Thyroid gland (tissue), 4 donors: Measurements from ENCODE around the gene KLF17. TPM values are rescaled to one million over a fixed set of nuclear protein-coding genes. Genes with fewer than 3 reads are reported as not detected.

Source experiments
- DNase-seq, 2 donors: peaks; one replicate each; pipeline ENCODE4 v3.0.0-alpha.2; 2019
- H3K27ac ChIP-seq, 3 donors: fragments of 200-600 bp; sonication (generic); 1 replicate in 2 of 3; 2 replicates in 1 of 3; pipeline ENCODE4 v1.5.1; 2016 to 2019; ENCODE audit warnings: mild to moderate bottlenecking in 1 of 3, moderate library complexity in 1 of 3
- H3K27me3 ChIP-seq: fragments of 200-600 bp; sonication (generic); one replicate; pipeline ENCODE4 v1.5.1; 2019
- H3K36me3 ChIP-seq, 2 donors: fragments of 200-600 bp; sonication (generic); one replicate each; pipeline ENCODE4 v1.5.1; 2016 to 2019
- H3K4me1 ChIP-seq, 2 donors: fragments of 200-600 bp; sonication (generic); one replicate each; pipeline ENCODE4 v1.5.1; 2017 to 2019
- H3K4me3 ChIP-seq, 3 donors: fragments of 200-600 bp; sonication (generic); replicated peaks in 1 of 3; 1 replicate in 2 of 3; 2 replicates in 1 of 3; pipeline ENCODE4 v1.5.1; 2016; ENCODE audit warnings: mild to moderate bottlenecking in 1 of 3
- H3K9me3 ChIP-seq: fragments of 200-600 bp; sonication (generic); one replicate; pipeline ENCODE4 v1.5.1; 2017
- POLR2A ChIP-seq, 2 donors: fragments of 450-650 bp; IDR thresholded peaks; one replicate each; pipeline ENCODE4 v1.6.1; 2017; ENCODE audit warnings: antibody characterized with exemption in 2 of 2, mild to moderate bottlenecking in 2 of 2, moderate library complexity in 1 of 2
- WGBS, 2 donors: methylation state at CpG; one replicate each; pipeline ENCODE4 v1.1.5; 2017; 5-methylcytosine and 5-hydroxymethylcytosine counted together
- intact Hi-C: fragments of 100-400 bp; cut with DNase I; formaldehyde crosslinking; loops from one replicate; pipeline ENCODE4 v1.15.1; 2023
- total RNA-seq, 4 donors: library from RNA; depleted of rRNA; stranded (reverse); fragments of >200 nt; gene quantifications; one replicate each; pipeline ENCODE4 v1.2.3, GENCODE V29; 2016
- TF ChIP-seq, protein P1 (sequence below), 6 experiments: fragments of 200-600 bp in 3 of 6; fragments of 450-650 bp in 3 of 6; sonication (generic) in 3 of 6; IDR thresholded peaks; one replicate each; pipeline ENCODE4 v1.5.1; 2016 to 2019; ENCODE audit warnings: antibody characterized with exemption in 6 of 6, mild to moderate bottlenecking in 2 of 6, inconsistent platforms in 1 of 6, moderate library complexity in 1 of 6

KLF17 gene
- total RNA-seq, 4 donors from 2014 or later = not detected

DNA sequence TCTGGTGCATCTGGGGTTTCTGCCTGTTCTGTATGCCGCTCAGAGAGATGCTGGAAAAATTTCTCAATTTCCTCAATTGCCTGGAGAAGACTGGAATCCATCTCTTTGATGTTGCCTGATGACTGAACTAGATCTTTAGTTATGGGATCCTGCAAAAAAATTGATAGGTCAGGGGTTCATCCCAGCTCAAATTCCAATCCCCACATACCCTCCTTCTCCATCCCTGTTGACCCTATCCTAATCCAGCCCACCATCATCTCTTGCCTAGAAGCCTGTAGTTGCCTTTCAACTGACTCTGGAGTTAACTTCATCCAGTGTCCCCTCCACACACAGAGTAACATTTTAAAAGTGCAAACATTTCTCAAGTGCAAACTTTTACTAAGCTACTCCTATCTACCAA, 22.9 kb downstream of the KLF17 start, which contains the start of gene KLF18:
TSS of gene KLF18 (minus strand) at position 101 of the 400 bp plus-strand sequence. CDS start at position 101, 0 bp downstream.
- no peak within 1 kb of the TSS for H3K4me3 ChIP-seq
- WGBS, 2 donors = 77 to 91% methylated on average over 1 of the region's 1 CpG
- no peaks in the 10 kb centered on the region for H3K36me3 ChIP-seq
- TF ChIP-seq, protein P1, sequence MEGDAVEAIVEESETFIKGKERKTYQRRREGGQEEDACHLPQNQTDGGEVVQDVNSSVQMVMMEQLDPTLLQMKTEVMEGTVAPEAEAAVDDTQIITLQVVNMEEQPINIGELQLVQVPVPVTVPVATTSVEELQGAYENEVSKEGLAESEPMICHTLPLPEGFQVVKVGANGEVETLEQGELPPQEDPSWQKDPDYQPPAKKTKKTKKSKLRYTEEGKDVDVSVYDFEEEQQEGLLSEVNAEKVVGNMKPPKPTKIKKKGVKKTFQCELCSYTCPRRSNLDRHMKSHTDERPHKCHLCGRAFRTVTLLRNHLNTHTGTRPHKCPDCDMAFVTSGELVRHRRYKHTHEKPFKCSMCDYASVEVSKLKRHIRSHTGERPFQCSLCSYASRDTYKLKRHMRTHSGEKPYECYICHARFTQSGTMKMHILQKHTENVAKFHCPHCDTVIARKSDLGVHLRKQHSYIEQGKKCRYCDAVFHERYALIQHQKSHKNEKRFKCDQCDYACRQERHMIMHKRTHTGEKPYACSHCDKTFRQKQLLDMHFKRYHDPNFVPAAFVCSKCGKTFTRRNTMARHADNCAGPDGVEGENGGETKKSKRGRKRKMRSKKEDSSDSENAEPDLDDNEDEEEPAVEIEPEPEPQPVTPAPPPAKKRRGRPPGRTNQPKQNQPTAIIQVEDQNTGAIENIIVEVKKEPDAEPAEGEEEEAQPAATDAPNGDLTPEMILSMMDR (IDR thresholded peaks at IDR 0.05) = no peak
- TF ChIP-seq POLR2A (IDR thresholded peaks at IDR 0.05) = no peak
- H3K4me1 ChIP-seq = no peaks in the 10 kb centered on the region
- intact Hi-C loops = no loop called here
- DNase-seq = no peak
- H3K9me3 ChIP-seq = no peaks in the 10 kb centered on the region
- no peaks in the 10 kb centered on the region for H3K27me3 ChIP-seq
- no peak within 1 kb of the TSS for H3K27ac ChIP-seq

DNA sequence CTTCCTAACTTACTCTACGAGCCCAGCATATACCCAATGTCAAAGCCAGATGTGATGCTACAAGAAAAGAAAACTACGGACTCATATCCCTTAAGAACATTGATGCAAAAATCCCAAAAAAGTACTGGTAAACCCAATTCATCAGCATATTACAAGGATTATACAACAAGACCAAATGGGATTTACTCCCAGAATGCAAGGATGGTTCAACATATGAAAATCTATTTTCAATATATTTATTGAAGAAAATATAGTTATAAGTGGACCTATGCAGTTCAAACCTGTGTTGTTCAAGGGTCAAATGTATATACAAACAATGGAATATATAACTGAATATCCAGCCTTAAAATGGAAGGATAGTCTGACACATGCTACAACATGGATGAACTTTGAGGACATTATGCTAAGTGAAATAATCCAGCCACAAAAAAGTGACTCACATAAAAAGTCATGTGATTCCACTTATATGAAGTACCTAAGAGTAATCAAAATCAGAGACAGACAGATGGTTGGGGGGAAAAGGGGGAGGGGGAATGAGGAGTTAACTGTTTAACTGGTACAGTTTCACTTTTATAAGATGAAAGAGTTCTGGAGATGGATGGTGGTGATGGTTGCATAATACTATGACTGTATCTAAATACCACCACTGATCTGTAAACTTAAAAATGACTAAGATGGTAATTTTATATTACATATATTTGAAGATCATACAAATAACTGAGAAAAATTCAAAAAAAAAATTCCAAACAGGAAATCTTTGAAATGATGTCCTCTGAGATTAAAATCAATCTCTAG, 26.5 kb downstream of the KLF17 start:
- intact Hi-C loops = no loop called here
- no peak for DNase-seq
- no peaks in the 10 kb centered on the region for H3K9me3 ChIP-seq
- H3K4me1 ChIP-seq = no peaks in the 10 kb centered on the region
- TF ChIP-seq POLR2A (IDR thresholded peaks at IDR 0.05) = no peak
- TF ChIP-seq, protein P1 (IDR thresholded peaks at IDR 0.05) = no peak
- no peak overlapping the region for H3K27ac ChIP-seq
- H3K4me3 ChIP-seq = no peak overlapping the region
- no peaks in the 10 kb centered on the region for H3K36me3 ChIP-seq
- H3K27me3 ChIP-seq = no peaks in the 10 kb centered on the region
- WGBS, 2 donors = 92 to 97% methylated on average over 2 of the region's 2 CpGs

DNA sequence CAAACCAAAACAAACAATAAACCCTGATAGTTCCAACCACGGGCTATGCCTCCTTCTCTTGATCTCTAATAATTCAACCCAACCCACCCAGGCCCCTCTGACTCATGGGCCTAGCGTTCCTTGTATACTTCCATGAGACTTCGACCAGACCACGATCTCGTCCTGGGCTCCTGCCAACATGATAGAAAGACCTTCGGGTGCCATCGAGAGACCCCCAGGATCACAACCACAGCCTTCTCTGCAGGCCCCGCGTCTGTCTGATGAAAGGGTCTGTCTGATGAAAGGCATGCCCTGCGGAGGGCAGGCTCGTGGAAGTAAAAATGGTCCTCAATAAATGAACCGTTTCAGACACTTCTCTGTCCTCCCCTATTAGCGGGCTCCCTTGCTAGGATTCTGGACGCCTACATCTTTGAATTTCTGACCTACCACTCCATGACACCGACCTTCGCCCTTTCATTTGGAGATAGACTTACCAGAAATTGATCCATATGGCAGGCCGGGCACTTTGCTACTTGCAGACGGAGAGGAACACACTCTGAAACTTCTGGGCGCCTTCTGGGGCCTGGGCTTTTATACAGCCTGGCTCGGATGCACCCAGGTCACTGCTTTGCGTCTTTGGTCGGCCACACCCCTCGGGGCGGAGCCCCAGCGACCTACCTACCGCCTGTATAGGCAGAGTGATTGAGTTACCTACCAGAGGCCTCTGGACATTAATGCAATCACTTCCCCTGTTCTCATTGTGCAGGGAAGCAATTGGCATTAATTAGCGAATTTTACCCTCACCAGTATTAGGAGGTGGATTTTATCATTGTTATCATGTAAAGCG, 28.1 kb downstream of the KLF17 start:
- intact Hi-C loops = no loop called here
- H3K9me3 ChIP-seq = no peaks in the 10 kb centered on the region
- H3K4me1 ChIP-seq = no peaks in the 10 kb centered on the region
- H3K4me3 ChIP-seq = no peak overlapping the region
- no peak overlapping the region for H3K27ac ChIP-seq
- TF ChIP-seq POLR2A (IDR thresholded peaks at IDR 0.05) = no peak
- TF ChIP-seq, protein P1 (IDR thresholded peaks at IDR 0.05) = no peak
- WGBS, 2 donors = 93% methylated on average over 28 of the region's 28 CpGs
- DNase-seq = no peak
- H3K27me3 ChIP-seq = no peaks in the 10 kb centered on the region
- no peaks in the 10 kb centered on the region for H3K36me3 ChIP-seq

DNA sequence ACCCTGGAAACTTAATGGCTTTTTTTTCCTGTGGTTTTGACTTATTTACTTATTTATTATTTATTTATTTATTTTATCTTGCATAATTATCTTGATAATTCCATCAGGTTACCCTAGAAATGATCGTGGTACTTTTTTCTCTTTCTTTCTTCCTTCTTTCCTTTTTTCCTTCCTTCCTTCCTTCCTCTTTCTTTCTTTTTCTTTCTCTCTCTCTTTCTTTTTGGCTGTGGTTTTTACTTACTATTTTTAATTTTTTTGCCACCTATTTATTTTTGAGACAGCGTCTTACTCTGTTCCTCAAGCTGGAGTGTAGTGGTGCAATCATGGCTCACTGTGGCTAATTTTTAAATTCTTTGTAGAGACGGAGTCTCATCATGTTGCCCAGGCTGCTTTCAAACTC, 29.0 kb downstream of the KLF17 start:
- TF ChIP-seq POLR2A (IDR thresholded peaks at IDR 0.05) = no peak
- TF ChIP-seq, protein P1 (IDR thresholded peaks at IDR 0.05) = no peak
- DNase-seq = no peak
- 87 to 90% methylated on average over 3 of the region's 3 CpGs for WGBS, 2 donors
- no peaks in the 10 kb centered on the region for H3K27me3 ChIP-seq
- intact Hi-C loops = no loop called here
- no peak overlapping the region for H3K4me3 ChIP-seq
- no peaks in the 10 kb centered on the region for H3K9me3 ChIP-seq
- no peaks in the 10 kb centered on the region for H3K36me3 ChIP-seq
- no peaks in the 10 kb centered on the region for H3K4me1 ChIP-seq
- H3K27ac ChIP-seq = no peak overlapping the region

DNA sequence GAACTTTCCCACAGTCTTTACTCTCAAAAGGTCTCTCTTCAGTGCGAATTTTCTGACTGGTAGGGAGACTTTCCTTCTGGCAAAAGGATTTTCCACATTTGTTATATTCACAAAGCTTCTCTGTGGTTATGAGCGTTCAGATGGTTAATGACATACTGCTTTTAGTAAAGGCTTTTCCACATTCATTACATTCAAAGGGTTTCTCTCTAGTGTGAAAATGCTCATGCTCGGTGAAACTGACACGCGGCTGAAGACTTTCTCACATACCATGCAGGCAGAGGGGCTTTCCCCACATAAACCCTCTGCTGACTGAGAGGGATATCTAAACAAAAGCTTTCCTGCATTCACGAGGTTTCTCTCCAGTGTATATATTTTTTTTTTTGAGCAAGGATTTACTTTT, 32.7 kb downstream of the KLF17 start:
- no peaks in the 10 kb centered on the region for H3K36me3 ChIP-seq
- no peaks in the 10 kb centered on the region for H3K27me3 ChIP-seq
- H3K9me3 ChIP-seq = no peaks in the 10 kb centered on the region
- DNase-seq = no peak
- TF ChIP-seq, protein P1 (IDR thresholded peaks at IDR 0.05) = no peak
- H3K27ac ChIP-seq = no peak overlapping the region
- no peak overlapping the region for H3K4me3 ChIP-seq
- WGBS, 2 donors = 66 to 70% methylated on average over 6 of the region's 6 CpGs
- intact Hi-C loops = no loop called here
- H3K4me1 ChIP-seq = no peaks in the 10 kb centered on the region
